Right renal cortex interstitium (tissue), 3 donors: ENCODE data around the gene ARHGEF17. TPM values are rescaled to one million over a fixed set of nuclear protein-coding genes. Genes with fewer than 3 reads are reported as not detected.

Experiments
- DNase-seq, 3 donors: peaks; one replicate each; pipeline ENCODE4 v3.0.0-alpha.2; 2013; ENCODE audit warnings: low read depth in 3 of 3, low spot score in 2 of 3
- polyA plus RNA-seq, 3 donors: library from polyadenylated mRNA; unstranded; fragments of 120-200 nt; gene quantifications; one replicate each; pipeline ENCODE4 v1.2.1, GENCODE V29; 2013; ENCODE audit not compliant: insufficient read length in 3 of 3

ARHGEF17 gene
- polyA plus RNA-seq, 3 donors, result 70.2 to 73.5 (median 71.0) TPM

DNA sequence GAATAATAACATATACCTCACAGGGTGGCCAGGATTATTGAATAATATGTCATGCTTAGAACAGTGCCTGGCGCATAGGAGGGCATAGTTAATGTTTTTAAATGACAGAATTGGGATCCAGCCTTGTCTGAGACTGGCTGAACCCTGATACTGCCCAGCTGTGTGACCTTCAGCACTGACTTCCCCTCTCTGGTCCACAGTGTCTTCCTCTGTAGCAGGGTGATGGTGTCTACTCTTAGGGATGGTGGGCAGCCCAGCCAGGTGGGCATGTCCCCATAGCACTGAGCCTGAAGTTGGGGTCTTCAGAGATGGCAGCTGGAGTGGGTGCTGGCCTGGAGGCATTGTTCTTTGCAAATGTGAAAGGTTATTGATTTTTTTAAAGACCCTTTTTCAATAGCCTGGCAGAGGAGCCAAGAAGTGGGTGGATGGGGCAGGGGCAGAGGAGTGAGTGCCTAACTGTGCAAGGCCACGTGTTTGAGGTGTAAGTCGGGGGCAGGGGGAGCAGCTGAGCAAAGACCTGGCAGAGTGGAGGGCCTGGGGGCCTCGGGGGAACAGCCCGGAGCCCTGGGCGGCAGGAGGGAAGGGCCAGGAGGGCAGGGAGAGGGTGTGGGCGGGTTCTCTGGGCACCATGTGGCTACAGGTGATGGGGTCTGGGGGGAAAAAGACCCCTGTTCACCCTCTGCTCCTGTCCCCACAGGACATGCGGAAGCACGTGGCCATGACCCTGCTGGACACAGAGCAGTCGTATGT lies 38.3 kb downstream of the ARHGEF17 start:
- DNase-seq, result no peak

DNA sequence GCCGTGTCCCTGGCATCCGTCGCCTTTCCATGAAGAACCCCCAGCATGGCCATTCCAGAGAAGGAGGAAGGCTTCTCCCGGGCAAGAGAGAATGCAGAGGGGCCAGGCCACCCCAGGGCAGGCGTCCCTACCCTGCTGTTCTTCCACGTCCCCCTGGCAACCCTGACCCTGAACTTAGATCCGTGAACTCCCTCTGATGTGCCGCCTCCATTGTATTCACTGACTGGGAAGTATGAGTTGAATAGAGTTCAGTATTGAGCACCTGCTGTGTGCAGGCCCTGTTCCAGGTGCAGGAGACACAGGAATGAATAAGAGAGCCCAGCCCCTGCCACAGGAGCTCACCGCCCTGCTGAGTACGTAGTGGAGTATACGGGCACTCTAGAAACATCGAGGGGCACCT lies 39.0 kb downstream of the ARHGEF17 start:
- DNase-seq, result no peak

DNA sequence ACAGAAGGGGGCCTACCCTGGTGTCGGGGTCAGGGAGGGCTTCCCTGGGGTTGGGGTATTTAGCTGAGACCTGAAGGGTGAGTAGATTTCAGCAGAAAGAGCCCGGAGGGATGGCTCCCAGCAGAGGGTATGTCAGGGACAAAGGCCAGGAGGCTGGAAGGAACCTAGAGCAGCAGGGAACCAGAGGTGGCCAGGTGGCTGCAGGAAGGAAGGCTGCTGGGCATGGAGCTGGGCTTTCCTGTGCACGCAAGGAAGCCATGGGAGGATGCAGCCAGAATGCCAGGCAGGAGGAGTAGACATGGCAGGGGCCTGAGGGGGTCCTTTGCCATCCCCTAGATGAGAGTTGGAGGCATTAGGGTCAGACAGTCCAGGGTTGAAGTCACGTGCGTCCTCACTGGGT lies 40.8 kb downstream of the ARHGEF17 start:
- no peak for DNase-seq

- DNase-seq, result no peak
These were observed 41.6 kb downstream of the ARHGEF17 start for GRCh38 chr11:73349633-73350032.

GRCh38 chr11:73350908-73351636 lies 43.0 kb downstream of the ARHGEF17 start:
- DNase-seq, result no peak

GRCh38 chr11:73353422-73353821 lies 45.3 kb downstream of the ARHGEF17 start:
- DNase-seq, result no peak

DNA sequence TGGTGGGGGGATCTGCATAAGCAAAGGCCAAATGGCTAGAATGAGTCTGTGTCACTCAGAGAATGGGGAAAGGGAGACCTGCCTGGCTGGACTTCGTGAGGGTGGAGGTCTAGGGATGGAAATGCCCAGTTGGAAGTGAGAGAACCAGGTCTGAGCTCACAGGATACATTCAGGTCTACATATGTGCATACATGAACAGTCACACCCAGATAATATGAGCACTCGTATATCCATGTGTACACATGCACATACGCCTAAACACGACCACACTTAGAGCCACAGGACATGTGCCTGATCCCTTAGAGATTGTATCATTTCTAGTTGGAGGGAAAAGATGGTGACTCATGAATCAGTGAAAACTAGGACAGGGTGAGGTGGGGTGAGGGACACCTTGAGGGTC lies 47.0 kb downstream of the ARHGEF17 start:
- DNase-seq, result no peak

GRCh38 chr11:73356979-73357860 lies 49.1 kb downstream of the ARHGEF17 start:
- DNase-seq, result no peak

- no peak for DNase-seq
These were observed 50.0 kb downstream of the ARHGEF17 start for GRCh38 chr11:73358071-73358470.

- no peak for DNase-seq
These were observed 51.3 kb downstream of the ARHGEF17 start for GRCh38 chr11:73359341-73359740.

DNA sequence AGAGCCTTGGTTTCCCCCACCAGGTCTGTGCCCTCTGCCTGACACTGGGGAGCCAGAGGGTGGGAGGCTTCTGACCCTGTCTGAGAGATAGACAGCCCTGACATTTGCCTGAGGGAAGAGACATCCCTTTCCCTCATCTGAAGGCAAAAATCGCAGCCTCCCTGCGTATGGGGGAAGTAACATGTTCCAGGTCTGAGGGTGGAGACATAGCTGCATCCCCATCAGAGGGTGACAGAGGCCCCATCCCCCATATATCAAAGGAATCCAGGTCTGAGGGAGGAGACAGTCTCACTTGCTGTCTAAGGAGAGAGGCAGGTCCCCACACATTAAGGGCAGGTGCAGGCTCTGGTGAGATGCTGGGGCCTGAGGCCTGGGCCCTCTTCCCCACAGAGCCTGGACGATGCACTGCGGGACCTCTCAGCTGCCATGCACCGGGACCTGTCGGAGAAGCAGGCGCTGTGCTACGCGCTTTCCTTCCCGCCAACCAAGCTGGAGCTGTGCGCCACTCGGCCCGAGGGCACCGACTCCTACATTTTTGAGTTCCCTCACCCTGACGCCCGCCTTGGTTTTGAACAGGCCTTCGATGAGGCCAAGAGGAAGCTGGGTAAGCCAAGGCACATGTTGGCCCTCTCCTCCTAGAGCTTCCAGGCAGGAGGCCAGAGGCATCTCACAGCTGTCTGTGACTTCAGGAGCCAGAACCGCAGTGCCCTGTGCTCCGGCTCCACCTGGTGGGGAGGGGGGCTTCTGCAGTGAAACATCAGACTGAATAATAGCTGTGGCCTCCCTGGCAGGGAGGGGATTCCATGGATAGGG lies 52.1 kb downstream of the ARHGEF17 start:
- no peak for DNase-seq

DNA sequence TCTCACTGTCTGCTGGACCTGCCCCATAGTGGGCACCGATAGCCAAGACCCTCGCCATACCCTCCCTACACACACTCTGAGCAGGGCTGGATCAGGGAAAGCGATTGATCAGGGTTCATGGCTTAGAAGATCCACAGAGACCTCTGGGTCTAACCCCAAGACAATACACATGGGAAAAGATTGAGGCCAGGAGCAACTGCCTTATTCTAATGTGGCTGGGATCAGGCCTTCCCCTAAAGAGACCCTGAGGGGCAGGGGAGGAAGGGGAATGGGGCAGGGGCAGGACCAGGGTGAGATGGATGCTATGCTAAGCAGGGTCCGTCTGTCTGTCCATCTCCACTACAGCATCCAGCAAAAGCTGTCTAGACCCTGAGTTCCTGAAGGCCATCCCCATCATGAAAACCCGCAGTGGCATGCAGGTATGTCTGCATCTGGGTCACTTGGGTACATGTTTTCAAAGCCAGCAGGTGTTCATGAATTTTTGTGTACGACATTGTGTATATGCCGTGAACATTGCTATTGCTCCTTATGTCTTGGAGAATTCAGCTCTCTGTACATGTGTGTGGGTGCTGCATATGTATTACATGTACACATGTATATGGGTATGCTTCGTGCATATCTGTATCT lies 52.8 kb downstream of the ARHGEF17 start:
- no peak for DNase-seq

DNA sequence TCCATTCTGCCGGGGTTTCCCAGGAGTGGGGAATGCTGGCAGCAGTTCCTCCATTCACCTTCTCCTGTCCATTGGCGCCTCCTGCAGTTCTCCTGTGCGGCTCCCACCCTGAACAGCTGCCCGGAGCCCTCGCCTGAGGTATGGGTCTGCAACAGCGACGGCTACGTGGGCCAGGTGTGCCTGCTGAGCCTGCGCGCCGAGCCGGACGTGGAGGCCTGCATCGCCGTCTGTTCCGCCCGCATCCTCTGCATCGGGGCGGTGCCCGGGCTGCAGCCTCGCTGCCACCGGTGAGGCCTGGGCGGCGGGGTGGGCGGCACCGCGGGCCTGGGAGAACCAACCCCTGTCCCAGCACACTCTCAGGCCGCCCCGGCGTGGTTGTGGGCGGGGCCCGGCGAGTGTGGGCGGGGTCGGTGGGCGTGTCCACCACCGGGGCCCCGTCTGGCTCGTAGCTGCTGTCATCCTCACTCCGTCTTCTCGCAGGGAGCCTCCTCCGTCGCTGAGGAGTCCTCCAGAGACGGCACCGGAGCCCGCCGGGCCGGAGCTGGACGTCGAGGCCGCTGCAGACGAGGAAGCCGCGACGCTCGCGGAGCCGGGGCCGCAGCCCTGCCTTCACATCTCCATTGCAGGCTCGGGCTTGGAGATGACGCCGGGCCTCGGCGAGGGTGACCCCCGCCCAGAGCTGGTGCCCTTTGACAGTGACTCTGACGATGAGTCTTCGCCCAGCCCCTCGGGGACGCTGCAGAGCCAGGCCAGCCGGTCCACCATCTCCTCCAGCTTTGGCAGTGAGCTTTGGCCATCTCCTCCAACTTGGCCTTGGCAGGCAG lies 54.1 kb downstream of the ARHGEF17 start:
- DNase-seq, result no peak

GRCh38 chr11:73363147-73363546 lies 55.1 kb downstream of the ARHGEF17 start:
- no peak for DNase-seq

DNA sequence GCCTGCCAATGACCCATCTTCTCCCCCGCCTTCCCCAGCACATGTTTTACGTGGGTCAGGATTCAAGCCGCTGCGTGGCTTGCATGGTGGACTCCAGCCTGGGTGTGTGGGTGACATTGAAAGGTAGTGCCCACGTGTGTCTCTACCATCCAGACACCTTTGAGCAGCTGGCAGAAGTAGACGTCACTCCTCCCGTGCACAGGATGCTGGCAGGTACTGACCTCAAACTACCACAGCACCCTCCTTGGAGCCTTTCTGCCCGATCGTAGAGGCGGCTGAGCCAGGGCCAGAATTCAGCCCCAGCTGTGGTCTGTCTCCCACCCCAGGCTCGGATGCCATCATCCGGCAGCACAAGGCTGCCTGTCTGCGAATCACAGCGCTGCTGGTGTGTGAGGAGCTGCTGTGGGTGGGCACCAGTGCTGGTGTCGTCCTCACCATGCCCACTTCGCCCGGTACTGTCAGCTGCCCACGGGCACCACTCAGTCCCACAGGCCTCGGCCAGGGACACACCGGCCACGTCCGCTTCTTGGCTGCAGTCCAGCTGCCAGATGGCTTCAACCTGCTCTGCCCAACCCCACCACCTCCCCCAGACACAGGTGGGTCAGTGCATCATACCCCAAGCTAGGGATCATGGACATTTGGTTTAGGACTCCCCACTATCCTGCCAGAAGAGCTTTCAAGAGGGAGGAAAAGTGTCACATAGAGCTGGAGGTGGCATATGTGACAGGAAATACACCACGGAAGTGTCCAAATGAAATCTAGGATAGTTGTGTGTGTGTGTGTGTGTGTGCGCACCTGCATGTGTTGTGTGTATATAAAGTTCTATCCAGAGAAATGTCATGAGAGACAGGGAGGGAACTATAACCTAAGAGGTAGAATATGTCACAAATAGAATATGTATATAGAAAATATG lies 57.5 kb downstream of the ARHGEF17 start:
- DNase-seq, result no peak

DNA sequence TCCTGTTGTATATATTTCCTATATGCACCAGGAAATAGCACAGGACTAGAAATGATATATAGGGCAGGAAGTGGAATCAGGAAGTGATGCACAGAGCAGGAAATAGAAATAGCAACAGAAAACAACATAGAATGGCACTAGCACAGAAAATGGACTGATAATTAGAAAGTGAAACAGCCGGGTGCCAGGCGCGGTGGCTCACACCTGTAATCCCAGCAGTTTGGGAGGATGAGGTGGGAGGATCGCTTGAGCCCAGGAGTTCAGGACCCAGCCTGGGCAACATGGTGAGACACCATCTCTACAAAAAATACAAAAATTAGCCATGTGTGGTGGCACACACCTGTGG lies 58.2 kb downstream of the ARHGEF17 start:
- no peak for DNase-seq

DNA sequence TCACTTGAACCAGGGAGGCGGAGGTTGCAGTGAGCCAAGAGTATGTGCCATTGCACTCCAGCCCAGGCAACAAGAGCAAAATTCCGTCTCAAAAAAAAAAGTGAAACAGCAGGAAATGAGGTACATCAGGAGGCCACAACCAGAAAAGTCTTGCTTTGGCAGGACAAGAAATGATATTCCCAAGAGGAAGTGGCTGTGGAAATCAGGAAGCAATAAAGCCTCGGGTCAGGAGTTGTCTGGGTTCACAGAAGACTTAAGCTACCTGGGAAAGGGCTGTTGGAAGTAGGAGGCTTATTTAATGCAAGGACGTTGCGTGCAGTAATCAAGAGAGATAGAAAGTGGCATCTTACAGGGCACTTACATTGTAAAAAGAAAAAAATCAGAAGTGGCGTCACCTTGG lies 58.9 kb downstream of the ARHGEF17 start:
- no peak for DNase-seq

- DNase-seq, result no peak
These were observed 59.5 kb downstream of the ARHGEF17 start for GRCh38 chr11:73367482-73368024.
